GM19035 (cell line): ENCODE measurements around the gene CXCR3.
"Not testable (repeated sequence)": the region's sequence is repeated elsewhere in the genome, so short reads cannot be mapped to it uniquely, and the experiment has no call there.

Experiments
- ATAC-seq: cut with Tn5 transposase; IDR thresholded peaks from one replicate; pipeline ENCODE4 v1.9.1; 2021; ENCODE audit not compliant: unreplicated experiment

Gene CXCR3

DNA sequence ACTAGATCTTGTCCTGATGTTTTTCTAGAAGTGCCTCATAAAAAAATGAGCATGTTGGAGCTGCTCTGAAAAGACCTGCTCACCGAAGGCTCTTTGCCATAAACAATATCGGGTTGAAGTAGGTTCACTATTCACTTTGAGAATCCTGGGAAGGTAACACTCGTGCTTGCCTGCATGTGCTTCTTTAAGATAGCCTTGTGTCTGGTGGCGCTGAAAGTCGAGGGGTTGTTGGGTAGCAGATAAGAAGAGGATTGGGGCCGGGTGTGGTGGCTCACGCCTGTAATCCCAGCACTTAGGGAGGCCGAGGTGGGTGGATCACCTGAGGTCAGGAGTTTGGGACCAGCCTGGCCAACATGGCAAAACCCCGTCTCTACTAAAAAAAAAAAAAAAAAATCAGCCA, 6.6 kb downstream of the CXCR3 start:
- ATAC-seq: not testable (repeated sequence)

DNA sequence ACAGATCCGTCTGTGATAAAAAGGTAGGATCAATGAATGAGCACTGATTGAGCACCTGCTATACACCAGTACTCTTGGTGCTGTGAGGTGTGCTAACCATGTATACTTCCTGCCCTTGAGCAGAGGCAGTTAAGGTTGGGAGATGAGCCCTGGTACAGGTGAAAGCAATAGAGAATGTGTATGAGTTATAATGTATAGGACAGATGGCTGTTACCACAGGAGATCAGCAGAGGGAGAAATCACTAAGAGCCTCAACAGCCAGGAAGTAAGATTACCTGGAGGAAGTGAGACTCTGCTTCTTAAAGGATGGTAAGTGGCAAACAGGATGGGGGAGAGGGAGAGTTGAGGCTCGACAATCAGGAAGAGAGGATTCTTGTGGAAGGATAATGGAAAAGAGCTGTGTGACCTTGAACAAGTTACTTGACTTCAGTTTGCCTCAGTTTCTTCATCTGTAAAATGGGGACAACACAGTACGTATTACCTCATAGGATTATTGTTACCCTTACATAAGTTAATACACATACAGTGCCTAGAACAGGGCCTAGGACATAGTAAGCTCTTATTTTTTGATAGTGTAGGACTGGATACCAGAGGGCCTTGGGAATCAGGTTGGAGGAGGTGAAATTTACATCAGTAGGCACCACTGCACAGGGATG, 9.1 kb downstream of the CXCR3 start:
- no peak for ATAC-seq

DNA sequence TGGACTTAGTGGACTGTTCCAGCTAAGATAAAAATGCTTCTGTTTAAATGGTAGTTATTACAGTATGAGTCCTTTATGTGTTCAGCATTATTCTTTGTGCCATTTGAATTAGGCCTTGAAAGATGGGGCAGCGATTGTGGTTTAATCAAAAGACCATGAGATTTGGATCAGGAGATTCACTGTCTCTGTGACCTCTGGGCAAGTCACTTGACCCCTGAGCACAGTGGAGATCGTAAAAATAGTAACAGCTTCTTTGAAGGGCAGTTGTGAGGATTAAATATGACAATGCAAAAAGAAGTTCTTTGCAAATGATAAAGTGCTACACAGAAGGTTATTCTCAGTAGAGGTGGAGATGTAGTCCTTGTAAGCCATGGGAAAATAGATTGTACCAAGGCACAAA, 10.8 kb downstream of the CXCR3 start:
- no peak for ATAC-seq

DNA sequence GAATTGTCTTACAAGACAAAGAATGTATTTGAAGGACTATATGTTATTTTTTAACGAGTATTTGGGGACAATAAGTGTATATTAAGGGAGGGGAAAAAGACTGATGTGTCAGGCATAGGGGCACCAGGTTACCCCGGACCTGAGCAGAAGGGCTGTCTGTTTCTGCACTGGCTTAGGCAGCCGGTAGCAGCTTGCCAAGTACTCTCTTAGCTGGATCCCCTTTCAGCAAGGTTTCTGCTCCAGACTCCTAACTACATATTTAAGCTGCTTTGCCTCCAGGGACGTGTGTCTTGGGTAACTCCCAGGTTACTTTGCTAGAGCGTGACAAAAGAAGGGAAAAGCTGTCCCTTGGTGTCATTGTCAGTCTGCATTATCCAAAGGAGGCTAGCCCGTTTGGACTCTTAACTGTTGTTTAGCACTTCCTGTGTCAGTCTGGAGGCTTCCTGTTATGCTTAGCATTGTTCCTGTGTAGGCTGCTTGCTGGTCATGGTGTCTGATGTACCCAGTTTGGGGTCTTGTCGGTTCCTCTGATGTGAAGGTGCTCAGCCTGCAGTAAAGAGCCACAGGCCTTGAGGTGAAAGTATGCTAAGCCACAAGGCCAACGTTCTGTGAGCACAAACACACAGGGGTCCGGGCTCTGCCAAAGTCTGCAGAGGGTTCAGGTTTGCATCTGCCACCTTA, 11.6 kb downstream of the CXCR3 start:
- no peak for ATAC-seq

DNA sequence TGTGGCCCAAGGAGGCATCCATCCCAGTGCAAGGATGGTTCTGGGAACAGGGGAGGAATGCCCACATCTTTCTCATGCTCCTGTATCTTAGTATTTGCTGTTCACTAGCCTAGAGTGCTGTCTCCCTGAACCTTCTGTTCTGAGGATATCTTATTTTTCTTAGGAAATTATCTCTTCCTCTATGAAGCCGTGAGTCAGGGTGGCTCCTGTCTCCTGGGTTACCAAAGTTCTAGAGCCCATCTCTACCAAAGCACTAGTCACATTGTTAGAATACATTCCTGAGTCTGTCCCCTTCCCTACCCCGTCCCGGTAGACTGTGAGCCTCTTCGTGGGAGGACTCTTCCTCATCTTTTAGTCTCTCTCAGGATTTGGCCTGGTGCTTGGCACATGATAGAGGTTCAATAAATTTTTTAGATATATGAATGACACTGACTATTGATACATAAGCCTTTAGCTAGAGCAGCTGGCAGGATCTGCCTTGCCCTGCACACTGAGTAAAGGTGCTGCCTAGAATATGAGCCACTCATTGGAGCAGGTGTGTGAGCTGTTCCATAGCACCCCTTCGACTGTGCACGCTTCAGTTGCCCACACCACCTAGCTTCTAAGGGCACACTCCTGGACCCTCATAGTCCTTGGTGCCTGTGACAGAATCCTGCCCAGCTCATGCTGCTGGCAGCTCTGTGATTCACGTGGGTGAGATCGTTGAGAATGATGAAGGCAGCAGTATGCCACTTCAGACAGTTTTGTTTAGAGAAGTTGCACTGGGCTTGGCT, 13.3 kb downstream of the CXCR3 start:
- no peak for ATAC-seq

DNA sequence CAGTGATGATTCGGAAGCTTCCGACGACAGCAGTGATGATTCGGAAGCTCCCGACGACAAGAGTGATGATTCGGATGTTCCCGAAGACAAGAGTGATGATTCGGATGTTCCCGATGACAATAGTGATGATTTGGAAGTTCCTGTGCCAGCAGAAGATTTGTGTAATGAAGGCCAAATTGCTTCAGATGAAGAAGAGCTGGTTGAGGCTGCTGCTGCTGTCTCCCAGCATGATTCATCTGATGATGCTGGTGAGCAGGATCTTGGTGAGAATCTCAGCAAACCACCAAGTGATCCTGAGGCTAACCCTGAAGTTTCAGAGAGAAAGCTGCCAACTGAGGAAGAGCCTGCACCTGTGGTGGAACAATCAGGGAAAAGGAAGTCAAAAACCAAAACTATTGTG, 14.2 kb downstream of the CXCR3 start:
- no peak for ATAC-seq

DNA sequence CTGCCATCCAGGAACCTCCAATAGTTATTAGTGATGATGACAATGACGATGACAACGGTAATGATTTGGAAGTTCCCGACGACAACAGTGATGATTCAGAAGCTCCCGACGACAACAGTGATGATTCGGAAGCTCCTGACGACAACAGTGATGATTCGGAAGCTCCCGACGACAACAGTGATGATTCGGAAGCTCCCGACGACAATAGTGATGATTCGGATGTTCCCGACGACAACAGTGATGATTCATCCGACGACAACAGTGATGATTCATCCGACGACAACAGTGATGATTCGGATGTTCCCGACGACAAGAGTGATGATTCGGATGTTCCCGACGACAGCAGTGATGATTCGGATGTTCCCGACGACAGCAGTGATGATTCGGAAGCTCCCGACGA, 14.7 kb downstream of the CXCR3 start:
- ATAC-seq: no peak

DNA sequence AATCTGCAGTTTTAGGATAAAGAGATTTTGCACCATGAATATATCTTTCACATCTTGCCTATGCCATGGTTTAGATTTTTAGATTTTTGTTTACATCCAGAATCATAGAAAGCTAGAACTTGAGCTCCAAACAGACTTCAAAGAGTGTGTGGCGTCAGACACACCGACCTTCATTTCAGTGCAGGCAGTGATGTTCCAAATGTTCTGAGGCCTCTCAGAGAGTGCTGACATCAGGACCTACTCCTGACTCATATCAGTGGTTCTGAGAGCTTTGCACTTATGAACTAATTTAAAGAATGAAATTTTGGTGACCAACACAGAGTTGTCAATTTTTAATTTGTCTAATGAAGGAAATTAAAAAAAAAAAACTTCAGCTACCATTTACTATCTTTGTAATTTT, 18.3 kb downstream of the CXCR3 start:
- no peak for ATAC-seq

DNA sequence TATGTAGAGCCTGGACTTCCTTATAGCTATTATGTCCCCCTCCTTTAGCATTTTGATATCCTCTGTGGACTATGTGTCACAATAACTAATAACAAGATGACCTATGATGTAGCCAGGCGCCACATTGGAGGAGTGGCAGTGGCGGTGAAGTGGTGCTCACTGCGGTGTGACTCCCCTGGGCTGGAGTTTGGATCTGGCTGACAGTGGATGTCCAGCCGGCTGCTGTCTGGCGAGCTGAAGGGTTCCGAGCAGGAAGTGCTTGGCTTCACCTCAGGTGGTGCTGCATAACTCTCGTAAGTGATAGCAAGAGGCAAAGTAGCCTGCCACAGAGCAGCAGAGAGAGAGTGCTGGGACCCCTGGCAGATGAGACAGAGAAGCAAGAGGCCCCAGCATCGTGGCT, 25.1 kb downstream of the CXCR3 start:
- not testable (repeated sequence) for ATAC-seq

DNA sequence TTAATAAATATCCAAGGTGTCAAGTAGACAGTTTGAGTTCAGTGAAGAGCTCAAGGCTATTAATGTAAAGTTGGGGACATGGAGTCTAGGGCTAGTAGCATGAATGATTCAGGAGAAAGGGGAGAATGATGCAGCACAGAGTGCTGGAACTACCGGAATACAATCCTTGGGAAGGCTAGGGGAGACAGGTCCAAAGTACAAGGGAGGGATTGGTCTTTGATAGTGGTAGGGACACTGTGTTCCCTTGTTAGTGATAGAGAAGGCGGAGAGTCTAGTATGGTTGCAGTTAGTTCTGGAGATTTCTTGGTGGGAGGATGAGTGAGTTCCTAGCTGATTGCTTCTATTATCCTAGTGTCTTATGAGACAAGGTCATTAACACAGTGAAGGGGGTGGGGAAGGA, 31.4 kb downstream of the CXCR3 start:
- ATAC-seq: no peak

DNA sequence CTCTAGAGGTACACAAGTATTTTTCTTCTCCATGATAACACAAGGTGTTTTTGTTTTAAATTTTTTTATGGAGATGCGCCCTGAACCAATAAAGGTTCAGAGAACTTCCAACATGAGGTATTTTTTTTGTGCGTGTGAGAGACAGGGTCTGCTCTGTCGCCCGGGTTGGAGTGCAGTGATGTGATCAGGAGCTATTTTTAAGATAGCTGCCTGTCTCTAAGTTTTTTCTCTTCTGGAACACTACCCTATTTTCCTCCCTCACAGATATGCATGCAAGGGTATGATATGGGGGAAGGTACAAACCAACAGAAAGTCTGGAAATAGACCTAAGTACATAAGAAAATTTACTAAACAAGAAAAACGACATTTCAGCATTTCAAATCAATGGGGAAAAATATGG, 37.1 kb downstream of the CXCR3 start:
- ATAC-seq: no peak

DNA sequence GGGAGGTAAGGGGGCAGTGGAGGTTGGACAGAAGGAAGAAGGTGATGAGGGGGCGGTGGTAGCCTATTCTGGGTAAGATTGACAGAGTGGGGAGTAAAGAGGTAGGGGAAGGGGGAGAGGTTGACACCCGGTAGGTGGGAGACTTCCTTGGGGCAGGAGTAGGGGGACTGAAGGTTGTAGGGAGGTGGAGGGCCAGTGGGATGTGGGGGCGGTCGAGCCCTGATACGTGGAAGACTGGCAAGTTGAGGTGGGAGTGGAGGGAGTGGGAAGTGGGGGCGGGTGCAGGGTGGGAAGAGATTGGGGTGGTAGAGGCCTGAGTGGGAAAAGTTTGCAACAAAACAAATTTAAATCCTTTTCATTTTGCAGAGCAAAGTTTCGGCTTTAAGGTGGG, 38.3 kb downstream of the CXCR3 start:
- no peak for ATAC-seq

DNA sequence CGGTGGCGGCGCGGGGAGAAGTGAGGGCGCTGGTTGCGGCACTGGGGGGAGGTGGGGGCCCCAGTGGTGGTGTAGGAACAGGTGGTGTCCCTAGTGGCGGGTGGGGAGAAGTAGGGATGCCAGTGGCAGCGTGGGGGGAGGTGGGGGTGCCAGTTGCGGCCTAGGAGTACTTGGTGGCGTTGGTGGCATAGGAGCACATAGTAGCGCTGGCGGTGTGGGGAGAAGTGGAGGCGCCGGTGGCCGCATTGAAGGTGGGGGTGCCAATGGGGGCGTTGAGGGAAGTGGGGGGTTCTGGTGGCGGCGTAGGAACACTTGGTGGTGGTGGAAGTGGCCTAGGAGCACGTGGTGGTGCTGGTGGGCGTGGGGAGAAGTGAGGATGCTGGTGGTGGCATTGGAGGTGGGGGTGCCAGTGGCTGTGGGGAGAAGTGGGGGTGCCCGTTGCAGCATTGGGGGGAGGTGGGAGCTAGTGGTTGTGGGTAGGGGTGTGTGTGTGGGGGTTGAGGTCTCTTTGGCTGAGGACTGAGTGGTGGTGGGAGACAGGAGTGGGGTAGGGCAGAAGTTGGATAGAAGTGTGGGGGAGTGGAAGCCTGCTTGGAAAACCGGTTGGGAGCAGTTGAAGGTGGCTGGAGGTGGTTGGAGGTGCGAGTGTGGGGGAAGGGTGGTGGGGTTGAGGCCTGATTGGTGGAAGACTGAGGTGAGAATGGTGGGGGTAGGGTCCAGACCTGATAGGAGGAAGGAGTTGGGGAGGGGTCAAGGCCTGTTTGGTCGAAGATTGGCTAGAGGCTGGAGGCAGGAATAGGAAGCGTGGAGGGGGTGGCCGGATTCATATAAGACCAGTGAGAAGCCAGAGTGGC, 38.9 kb downstream of the CXCR3 start:
- ATAC-seq: no peak

DNA sequence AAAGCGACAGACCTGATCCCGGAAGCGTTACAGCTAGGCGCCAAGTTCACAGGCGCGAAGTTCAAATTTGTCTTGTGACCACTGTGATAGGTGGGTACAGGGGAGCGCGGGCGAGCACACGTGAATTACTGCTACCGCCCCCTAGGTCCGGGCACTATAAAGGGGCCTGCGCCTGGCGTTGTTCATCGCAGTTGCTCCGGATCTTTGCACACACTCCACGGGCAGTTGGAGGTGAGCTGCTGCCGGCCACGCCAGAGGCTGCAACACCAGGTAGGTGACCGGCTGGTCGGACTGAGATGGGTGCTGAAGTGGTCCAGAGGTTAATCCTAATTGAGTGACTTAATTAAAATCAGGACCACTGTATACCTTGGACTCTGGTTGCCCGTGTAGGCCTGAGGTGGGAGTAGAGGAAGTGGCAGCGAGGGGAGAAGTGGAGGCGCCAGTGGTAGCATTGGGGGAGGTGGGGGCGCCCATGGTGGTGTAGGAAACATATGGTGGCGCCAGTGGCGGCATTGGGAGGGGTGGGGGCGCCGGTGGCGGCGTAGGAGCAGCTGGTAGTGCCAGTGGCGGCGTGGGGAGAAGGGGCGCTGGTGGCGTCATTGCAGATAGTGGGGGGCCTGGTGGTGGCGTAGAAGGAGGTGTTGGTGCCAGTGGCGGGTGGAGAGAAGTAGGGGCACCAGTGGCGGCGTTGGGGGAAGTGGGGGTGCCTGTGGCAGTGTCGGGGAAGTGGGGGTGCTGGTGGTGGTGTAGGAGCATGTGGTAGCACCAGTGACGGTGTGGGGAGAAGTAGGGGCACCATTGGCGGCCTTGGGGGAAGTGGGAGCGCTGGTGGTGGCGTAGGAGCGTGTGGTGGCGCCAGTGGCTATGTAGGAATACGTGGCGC, 39.8 kb downstream of the CXCR3 start, which contains the start of gene GCNA:
Gene GCNA, plus strand, starts transcription at position 185 of the 883 bp plus-strand sequence. CDS start 2,385 bp downstream, outside the sequence.
- ATAC-seq: no peak

DNA sequence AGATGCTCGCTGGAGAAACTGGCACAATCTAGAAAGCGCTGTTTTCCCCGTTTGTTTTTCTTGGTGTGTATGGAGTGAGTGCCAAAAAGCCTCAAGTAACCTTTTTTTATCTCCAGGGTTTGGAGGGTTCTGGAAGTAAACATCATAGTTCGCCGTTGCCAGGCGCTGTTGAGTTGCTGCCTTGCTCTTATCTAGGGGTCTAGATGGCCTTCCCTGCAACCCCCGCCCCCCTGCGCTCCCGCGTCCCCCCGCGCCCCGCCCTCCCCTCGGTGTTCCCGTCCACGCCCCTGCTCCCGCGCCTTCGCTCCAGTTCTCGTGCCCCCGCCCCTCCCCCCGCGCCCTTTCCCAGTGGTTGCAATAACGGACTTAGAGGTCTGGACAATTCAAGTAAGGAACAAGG, 40.6 kb downstream of the CXCR3 start:
- no peak for ATAC-seq

DNA sequence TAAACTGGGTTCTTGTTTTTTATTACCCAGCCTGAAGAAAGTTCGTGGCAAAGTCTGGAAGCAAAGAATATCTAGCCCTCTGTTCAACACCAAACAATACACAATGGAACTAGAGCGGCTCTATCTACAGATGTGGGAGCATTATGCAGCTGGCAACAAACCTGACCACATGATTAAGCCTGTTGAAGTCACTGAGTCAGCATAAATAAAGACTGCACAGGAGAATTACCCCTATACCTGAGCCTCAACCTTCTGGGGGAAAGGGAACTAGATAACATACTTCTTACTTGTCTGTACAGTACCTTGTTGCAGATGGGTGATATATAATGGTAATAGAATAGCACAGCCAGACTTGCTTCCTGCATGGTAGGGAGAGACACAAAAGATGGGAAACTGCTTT, 44.7 kb downstream of the CXCR3 start:
- no peak for ATAC-seq

DNA sequence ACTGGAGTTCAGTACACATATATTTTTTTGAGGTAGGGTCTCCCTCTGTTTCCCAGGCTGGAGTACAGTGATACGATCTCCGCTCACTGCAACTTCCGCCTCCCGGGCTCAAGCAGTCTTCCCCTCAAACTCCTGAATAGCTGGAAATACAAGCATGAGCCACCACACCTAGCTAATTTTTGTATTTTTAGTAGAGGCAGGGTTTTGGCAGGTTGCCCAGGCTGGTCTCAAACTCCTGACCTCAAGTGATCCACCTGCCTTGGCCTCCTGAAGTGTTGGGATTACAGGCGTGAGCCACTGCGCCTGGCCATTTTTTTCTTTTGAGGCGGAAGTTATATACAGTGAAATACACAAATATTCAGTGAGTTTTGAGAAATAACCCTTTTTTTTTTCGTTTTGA, 46.9 kb downstream of the CXCR3 start:
- not testable (repeated sequence) for ATAC-seq
